Panc1 (cell line): ENCODE data around the gene ARHGEF37. TPM values are rescaled to one million over a fixed set of nuclear protein-coding genes. Genes with fewer than 3 reads are reported as not detected.
A peak's percentile ranks its signal among the peaks of the same experiment; 100 is the strongest.

Experiments
- ATAC-seq: fragments of 200-7000 bp; cut with Tn5 transposase; 2 replicates; pipeline ENCODE4 v1.9.1; 2020; ENCODE audit warnings: mild to moderate bottlenecking, moderate library complexity
- BruUV-seq: library from RNA; stranded (reverse); fragments of 400-500 nt; replicated peaks from 2 replicates; lab custom pipeline; 2021; lab: Mats Ljungman, UMichigan
- CTCF ChIA-PET: fragments of 300-600 bp; sonication (Branson Sonifier 250); formaldehyde crosslinking; loops from one replicate; lab custom pipeline; 2022; ENCODE audit warnings: antibody characterized with exemption; lab: Charles Lee
- POLR2A ChIA-PET: fragments of 300-600 bp; sonication (Branson Sonifier 250); formaldehyde crosslinking; loops from one replicate; lab custom pipeline; 2022; ENCODE audit warnings: antibody characterized with exemption; lab: Charles Lee
- DNase-seq: peaks from one replicate; pipeline ENCODE4 v3.0.0-alpha.2; 2010; ENCODE audit warnings: low read depth, low spot score
- H3K27ac ChIP-seq: 2 replicates; pipeline ENCODE4 v1.5.1; 2011; ENCODE audit warnings: mild to moderate bottlenecking, low read length, inconsistent platforms
- H3K27me3 ChIP-seq: fragments of 200-500 bp; sonication (Bioruptor generic); 2 replicates; pipeline ENCODE4 v1.6.0; 2014; ENCODE audit warnings: low read length, inconsistent platforms; ENCODE audit not compliant: control insufficient read depth, insufficient read depth
- H3K36me3 ChIP-seq: fragments of 200-500 bp; sonication (Bioruptor generic); 2 replicates; pipeline ENCODE4 v1.5.1; 2014; ENCODE audit warnings: inconsistent platforms, mild to moderate bottlenecking, low read length, moderate library complexity; ENCODE audit not compliant: control insufficient read depth, insufficient read depth
- H3K4me1 ChIP-seq: 2 replicates; pipeline ENCODE4 v1.5.1; 2011; ENCODE audit warnings: inconsistent platforms, mild to moderate bottlenecking, low read length, moderate library complexity; ENCODE audit not compliant: control insufficient read depth, insufficient read depth
- H3K4me3 ChIP-seq, 2 experiments: 2 replicates each; pipeline ENCODE4 v1.5.1; 2011 to 2012; ENCODE audit warnings: low read depth in 2 of 2, low read length in 2 of 2, mild to moderate bottlenecking in 2 of 2, inconsistent platforms in 1 of 2, moderate library complexity in 1 of 2
- H3K9me3 ChIP-seq: fragments of 200-500 bp; sonication (Bioruptor generic); 2 replicates; pipeline ENCODE4 v1.5.1; 2014; ENCODE audit warnings: low read depth, mild to moderate bottlenecking, inconsistent platforms, low read length, moderate library complexity; ENCODE audit not compliant: control insufficient read depth, insufficient read depth
- POLR2AphosphoS5 ChIP-seq: IDR thresholded peaks from 2 replicates; pipeline ENCODE4 v1.6.1; 2012; ENCODE audit warnings: mild to moderate bottlenecking, low read depth, low read length, moderate library complexity
- SIN3A ChIP-seq: IDR thresholded peaks from 2 replicates; pipeline ENCODE4 v1.6.1; 2012; ENCODE audit warnings: low read depth, mild to moderate bottlenecking, low read length, moderate library complexity, borderline replicate concordance; ENCODE audit not compliant: insufficient read depth
- TCF7L2 ChIP-seq: IDR thresholded peaks from 2 replicates; pipeline ENCODE4 v1.6.1; 2011; ENCODE audit warnings: mild to moderate bottlenecking, low read depth, low read length, inconsistent platforms
- in situ Hi-C: cut with HindIII; loops from 2 replicates; pipeline ENCODE4 v1.10.0; 2016; ENCODE audit warnings: low sequenced_read_pairs, low pct_unique_long_range_greater_than_20kb
- intact Hi-C: fragments of 100-400 bp; cut with micrococcal nuclease; formaldehyde crosslinking; loops from one replicate; pipeline ENCODE4 v1.10.0; 2022; ENCODE audit not compliant: unreplicated experiment
- total RNA-seq: library from RNA; stranded (reverse); gene quantifications from one replicate; pipeline ENCODE4 v1.2.1, GENCODE V29; 2021; ENCODE audit not compliant: unreplicated experiment
- TF ChIP-seq, protein P1 (sequence below), 2 experiments: IDR thresholded peaks; 2 replicates each; pipeline ENCODE4 v1.6.1; 2011 to 2012; ENCODE audit warnings: low read depth in 2 of 2, control low read depth in 1 of 2, low read length in 1 of 2, mild to moderate bottlenecking in 1 of 2, moderate library complexity in 1 of 2; ENCODE audit not compliant: insufficient read depth in 1 of 2
- TF ChIP-seq, protein P2 (sequence below): fragments of 450-650 bp; IDR thresholded peaks from 2 replicates; pipeline ENCODE4 v1.5.1; 2017; ENCODE audit warnings: mild to moderate bottlenecking

The ARHGEF37 gene
- total RNA-seq, 1 experiment from 2014 or later, result 3.2 TPM

DNA sequence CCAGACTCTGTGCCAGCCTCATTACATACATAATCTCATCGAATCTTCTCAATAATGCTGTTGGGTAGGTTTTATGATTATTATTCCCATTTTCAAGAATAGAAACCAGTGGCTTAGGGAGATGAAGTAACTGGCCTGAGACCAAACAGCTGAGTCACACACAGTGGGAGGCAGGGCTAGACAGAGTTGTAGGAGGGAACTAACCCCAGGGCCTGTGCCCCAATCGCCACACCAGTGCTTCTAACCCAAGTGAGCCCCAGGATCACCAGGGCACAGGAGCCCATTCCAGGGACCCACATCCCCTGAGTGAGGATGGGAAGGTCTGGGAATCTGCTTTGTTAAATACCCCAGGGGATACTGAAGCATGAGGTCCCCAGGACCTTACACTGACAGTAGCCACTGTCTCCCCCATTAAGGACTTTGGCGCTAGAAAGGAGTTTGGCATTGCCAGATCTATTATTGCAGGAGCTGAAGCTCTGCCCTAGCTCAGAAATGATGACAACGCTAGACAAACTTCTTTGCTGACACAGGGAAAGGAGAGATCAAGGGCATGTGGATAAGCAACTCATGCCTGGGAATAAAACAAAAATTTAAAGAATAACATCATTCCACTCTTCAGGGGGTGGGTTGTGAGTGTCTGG lies 85.0 kb downstream of the ARHGEF37 start:
- in situ Hi-C loops (no loop called here), intact Hi-C loops (no loop called here)
- DNase-seq (no peak), ATAC-seq (0 out of 2 replicates have a peak, but pooled peaks have one; percentile 62)
- H3K27me3 ChIP-seq, result no peaks in the 10 kb centered on the region
- ChIA-PET CTCF (interaction anchor here (0.6 kb wide), 1 partner anchor 62 kb away, joined by 3 read pairs; no protein-coding TSS in a partner anchor), POLR2A (no interaction called here)
- TF ChIP-seq, protein P1, sequence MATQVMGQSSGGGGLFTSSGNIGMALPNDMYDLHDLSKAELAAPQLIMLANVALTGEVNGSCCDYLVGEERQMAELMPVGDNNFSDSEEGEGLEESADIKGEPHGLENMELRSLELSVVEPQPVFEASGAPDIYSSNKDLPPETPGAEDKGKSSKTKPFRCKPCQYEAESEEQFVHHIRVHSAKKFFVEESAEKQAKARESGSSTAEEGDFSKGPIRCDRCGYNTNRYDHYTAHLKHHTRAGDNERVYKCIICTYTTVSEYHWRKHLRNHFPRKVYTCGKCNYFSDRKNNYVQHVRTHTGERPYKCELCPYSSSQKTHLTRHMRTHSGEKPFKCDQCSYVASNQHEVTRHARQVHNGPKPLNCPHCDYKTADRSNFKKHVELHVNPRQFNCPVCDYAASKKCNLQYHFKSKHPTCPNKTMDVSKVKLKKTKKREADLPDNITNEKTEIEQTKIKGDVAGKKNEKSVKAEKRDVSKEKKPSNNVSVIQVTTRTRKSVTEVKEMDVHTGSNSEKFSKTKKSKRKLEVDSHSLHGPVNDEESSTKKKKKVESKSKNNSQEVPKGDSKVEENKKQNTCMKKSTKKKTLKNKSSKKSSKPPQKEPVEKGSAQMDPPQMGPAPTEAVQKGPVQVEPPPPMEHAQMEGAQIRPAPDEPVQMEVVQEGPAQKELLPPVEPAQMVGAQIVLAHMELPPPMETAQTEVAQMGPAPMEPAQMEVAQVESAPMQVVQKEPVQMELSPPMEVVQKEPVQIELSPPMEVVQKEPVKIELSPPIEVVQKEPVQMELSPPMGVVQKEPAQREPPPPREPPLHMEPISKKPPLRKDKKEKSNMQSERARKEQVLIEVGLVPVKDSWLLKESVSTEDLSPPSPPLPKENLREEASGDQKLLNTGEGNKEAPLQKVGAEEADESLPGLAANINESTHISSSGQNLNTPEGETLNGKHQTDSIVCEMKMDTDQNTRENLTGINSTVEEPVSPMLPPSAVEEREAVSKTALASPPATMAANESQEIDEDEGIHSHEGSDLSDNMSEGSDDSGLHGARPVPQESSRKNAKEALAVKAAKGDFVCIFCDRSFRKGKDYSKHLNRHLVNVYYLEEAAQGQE (IDR thresholded peaks at IDR 0.05; ENCODE audit: insufficient read depth in 1 of 2, low read depth in 2 of 2, low read length in 1 of 2), result no peak
- TF ChIP-seq TCF7L2 (no peak), SIN3A (no peak), POLR2AphosphoS5 (no peak)
- TF ChIP-seq, protein P2, sequence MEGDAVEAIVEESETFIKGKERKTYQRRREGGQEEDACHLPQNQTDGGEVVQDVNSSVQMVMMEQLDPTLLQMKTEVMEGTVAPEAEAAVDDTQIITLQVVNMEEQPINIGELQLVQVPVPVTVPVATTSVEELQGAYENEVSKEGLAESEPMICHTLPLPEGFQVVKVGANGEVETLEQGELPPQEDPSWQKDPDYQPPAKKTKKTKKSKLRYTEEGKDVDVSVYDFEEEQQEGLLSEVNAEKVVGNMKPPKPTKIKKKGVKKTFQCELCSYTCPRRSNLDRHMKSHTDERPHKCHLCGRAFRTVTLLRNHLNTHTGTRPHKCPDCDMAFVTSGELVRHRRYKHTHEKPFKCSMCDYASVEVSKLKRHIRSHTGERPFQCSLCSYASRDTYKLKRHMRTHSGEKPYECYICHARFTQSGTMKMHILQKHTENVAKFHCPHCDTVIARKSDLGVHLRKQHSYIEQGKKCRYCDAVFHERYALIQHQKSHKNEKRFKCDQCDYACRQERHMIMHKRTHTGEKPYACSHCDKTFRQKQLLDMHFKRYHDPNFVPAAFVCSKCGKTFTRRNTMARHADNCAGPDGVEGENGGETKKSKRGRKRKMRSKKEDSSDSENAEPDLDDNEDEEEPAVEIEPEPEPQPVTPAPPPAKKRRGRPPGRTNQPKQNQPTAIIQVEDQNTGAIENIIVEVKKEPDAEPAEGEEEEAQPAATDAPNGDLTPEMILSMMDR, result no peak
- H3K9me3 ChIP-seq, result peaks cover 8% of the 10 kb centered on the region; the same call in 1 of the 2 replicates
- H3K4me3 ChIP-seq, result no peak overlapping the region
- H3K27ac ChIP-seq, result no peak overlapping the region
- H3K36me3 ChIP-seq, result no peaks in the 10 kb centered on the region
- H3K4me1 ChIP-seq, result no peaks in the 10 kb centered on the region
- BruUV-seq, result no TSS peak

DNA sequence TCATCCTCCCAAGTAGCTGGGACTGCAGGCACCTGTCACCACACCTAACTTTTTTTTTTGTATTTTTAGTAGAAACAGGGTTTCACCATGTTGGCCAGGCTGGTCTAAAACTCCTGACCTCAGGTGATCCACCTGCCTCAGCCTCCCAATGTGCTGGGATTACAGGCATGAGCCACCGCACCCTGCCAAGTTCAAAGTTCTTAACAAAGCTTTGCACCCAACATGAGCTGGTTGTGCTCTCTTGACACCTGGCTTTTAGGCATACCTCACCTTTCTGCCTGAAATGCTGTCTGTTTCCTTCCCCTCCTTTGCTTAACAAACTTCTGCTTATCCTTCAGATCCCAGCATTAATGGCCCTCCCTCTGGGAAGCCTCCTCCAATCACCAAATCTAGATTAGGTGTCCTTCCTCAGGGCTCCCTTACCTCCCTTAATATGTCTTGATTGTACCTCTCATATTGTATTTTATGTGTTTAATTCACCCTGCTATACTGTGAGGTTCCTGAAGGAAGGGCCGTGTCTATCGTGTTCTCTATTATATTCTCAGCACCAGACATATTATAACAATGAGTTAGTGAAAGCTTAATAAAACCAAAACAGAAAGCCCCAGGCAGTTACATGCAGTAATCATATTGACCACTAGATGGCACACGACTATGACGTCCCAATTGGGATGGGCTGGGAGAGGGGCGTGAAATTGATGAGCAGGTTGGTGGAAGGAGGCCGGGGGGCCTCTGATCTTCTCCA lies 86.0 kb downstream of the ARHGEF37 start:
- BruUV-seq, result no TSS peak
- ChIA-PET POLR2A (interaction anchor here (0.6 kb wide), 1 partner anchor 161 kb away, joined by 3 read pairs; no protein-coding TSS in a partner anchor), CTCF (interaction anchor here (0.6 to 1.1 kb wide), 6 partner anchors 11 to 101 kb away, joined by 3 to 11 read pairs (median 4); partner anchors contain the start of gene PPARGC1B)
- Histone ChIP-seq H3K36me3 (no peaks in the 10 kb centered on the region), H3K4me3 (no peak overlapping the region), H3K27me3 (no peaks in the 10 kb centered on the region), H3K27ac (no peak overlapping the region), H3K4me1 (no peaks in the 10 kb centered on the region), H3K9me3 (peaks cover 8% of the 10 kb centered on the region; the same call in 1 of the 2 replicates)
- in situ Hi-C loops (no loop called here), intact Hi-C loops (no loop called here)
- ATAC-seq, result peak; percentile 58; the same call in 1 of the 2 replicates
- peak; percentile 13 for DNase-seq
- no peak for TF ChIP-seq SIN3A
- TF ChIP-seq, protein P2, result peak; percentile 89
- TF ChIP-seq, protein P1 (IDR thresholded peaks at IDR 0.05; ENCODE audit: insufficient read depth in 1 of 2, low read depth in 2 of 2, low read length in 1 of 2), result no peak
